ENCODE results near the gene GET3.
A peak's percentile ranks its signal among the peaks of the same experiment; 100 is the strongest.

Gene GET3

GRCh38 chr19:12754465-12755196 is 17.3 kb downstream of the GET3 start:
- DNase-seq, result no peak

GRCh38 chr19:12756150-12756883 is 19.0 kb downstream of the GET3 start:
- DNase-seq, result no peak

- peak; percentile 53 for DNase-seq
Observed at GRCh38 chr19:12757544-12758274, 20.4 kb downstream of the GET3 start.

- DNase-seq, result no peak
Observed at GRCh38 chr19:12759686-12760085, 22.4 kb downstream of the GET3 start.

- no peak for DNase-seq
Observed at GRCh38 chr19:12763100-12763499, 25.8 kb downstream of the GET3 start.

- DNase-seq, result no peak
Observed at GRCh38 chr19:12764698-12765097, 27.4 kb downstream of the GET3 start.

GRCh38 chr19:12766051-12766521 is 28.8 kb downstream of the GET3 start:
- peak; percentile 77 for DNase-seq

GRCh38 chr19:12767150-12767549 is 29.9 kb downstream of the GET3 start:
- DNase-seq, result no peak

- no peak for DNase-seq
Observed at GRCh38 chr19:12767666-12768065, 30.4 kb downstream of the GET3 start.

- DNase-seq, result no peak
Observed at GRCh38 chr19:12769689-12770088, 32.4 kb downstream of the GET3 start.

- DNase-seq, result no peak
Observed at GRCh38 chr19:12770922-12771321, 33.6 kb downstream of the GET3 start.

- DNase-seq, result no peak
Observed at GRCh38 chr19:12772323-12772722, 35.0 kb downstream of the GET3 start.

- DNase-seq, result peak; percentile 38
Observed at GRCh38 chr19:12773571-12773970, 36.3 kb downstream of the GET3 start.

GRCh38 chr19:12774588-12775555 is 37.6 kb downstream of the GET3 start, which contains the start of gene HOOK2:
HOOK2 (minus strand) TSS chr19:12775552; CDS start chr19:12775449, 103 bp downstream.
- DNase-seq, result no peak

GRCh38 chr19:12777217-12778016 is 40.1 kb downstream of the GET3 start:
- peak; percentile 79 for DNase-seq

GRCh38 chr19:12778017-12778904 is 41.0 kb downstream of the GET3 start:
- DNase-seq, result peak; percentile 75

- DNase-seq, result no peak
Observed at GRCh38 chr19:12778905-12779161, 41.5 kb downstream of the GET3 start.

- peak; percentile 86 for DNase-seq
Observed at GRCh38 chr19:12779162-12779993, 42.1 kb downstream of the GET3 start.

- DNase-seq, result no peak
Observed at GRCh38 chr19:12782174-12782423, 44.8 kb downstream of the GET3 start.

Data from fibroblast of skin of right quadriceps (primary cell).